ENCODE data around the gene EMSY. TPM values are rescaled to one million over a fixed set of nuclear protein-coding genes. Genes with fewer than 3 reads are reported as not detected.
"Not testable (repeated sequence)": the region's sequence is repeated elsewhere in the genome, so short reads cannot be mapped to it uniquely, and the experiment has no call there.

EMSY gene
- total RNA-seq, 1 donor from 2014 or later = 18.7 TPM

DNA sequence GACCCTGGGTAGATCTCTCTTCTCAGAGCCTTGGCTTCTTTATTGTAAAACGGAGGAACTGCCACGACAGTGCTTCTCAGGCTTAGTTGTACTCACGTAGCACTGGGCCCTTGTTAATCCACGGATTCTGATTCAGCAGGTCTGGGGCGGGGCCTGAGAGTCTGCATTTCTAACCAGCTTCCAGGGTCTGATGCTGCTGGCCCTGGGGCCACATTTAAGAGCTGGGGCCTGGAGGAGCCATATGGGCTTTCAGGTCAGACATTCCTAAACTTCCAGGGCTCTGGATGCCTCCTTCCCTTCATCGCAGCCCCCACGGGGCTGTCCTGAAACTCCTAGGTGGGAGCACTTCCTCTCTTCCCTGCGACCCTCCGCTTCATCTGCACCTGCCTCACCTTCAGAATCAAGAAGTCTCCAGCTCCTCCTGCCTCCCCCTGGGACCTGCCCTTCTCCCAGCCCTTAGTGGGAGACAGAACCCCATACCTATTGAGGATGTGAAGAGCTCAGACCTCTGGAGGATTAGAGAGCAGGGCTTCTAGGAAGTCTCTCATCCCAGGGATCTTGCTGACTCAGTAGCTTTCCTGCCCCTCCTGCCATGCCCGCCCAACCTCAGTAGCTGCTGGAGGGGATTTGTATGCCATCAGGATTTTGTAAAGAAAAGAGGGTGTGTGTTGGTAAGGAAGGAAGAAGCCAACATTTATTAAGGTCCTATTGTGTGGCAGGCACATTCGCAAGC lies 133.3 kb downstream of the EMSY start:
- no peak for DNase-seq
- TF ChIP-seq, protein P1, sequence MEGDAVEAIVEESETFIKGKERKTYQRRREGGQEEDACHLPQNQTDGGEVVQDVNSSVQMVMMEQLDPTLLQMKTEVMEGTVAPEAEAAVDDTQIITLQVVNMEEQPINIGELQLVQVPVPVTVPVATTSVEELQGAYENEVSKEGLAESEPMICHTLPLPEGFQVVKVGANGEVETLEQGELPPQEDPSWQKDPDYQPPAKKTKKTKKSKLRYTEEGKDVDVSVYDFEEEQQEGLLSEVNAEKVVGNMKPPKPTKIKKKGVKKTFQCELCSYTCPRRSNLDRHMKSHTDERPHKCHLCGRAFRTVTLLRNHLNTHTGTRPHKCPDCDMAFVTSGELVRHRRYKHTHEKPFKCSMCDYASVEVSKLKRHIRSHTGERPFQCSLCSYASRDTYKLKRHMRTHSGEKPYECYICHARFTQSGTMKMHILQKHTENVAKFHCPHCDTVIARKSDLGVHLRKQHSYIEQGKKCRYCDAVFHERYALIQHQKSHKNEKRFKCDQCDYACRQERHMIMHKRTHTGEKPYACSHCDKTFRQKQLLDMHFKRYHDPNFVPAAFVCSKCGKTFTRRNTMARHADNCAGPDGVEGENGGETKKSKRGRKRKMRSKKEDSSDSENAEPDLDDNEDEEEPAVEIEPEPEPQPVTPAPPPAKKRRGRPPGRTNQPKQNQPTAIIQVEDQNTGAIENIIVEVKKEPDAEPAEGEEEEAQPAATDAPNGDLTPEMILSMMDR (IDR thresholded peaks at IDR 0.05; ENCODE audit: borderline replicate concordance) = no peak

GRCh38 chr11:76578654-76579055 lies 133.8 kb downstream of the EMSY start:
- H3K9me3 ChIP-seq (replicated peaks) = no peaks in the 10 kb centered on the region
- intact Hi-C loops (cut with micrococcal nuclease) = no loop called here
- peak overlapping the region; percentile 86 for H3K27ac ChIP-seq (replicated peaks)
- TF ChIP-seq, protein P1 (IDR thresholded peaks at IDR 0.05; ENCODE audit: borderline replicate concordance) = no peak
- H3K4me3 ChIP-seq = peak overlapping the region; percentile 18
- no peaks in the 10 kb centered on the region for H3K27me3 ChIP-seq (ENCODE audit: low read depth)
- peaks cover 47% of the 10 kb centered on the region for H3K4me1 ChIP-seq
- H3K36me3 ChIP-seq = no peaks in the 10 kb centered on the region
- DNase-seq = peak; percentile 68

More for the DNA sequence above, 133.3 kb downstream of the EMSY start:
- Histone ChIP-seq H3K27me3 (ENCODE audit: low read depth) (no peaks in the 10 kb centered on the region), H3K36me3 (no peaks in the 10 kb centered on the region), H3K27ac (replicated peaks) (peak overlapping the region; percentile 86), H3K4me3 (peak overlapping the region; percentile 18), H3K9me3 (replicated peaks) (no peaks in the 10 kb centered on the region), H3K4me1 (peaks cover 47% of the 10 kb centered on the region)
- intact Hi-C loops (cut with micrococcal nuclease) = no loop called here

GRCh38 chr11:76579056-76579751 lies 134.4 kb downstream of the EMSY start:
- peak; percentile 63 for DNase-seq
- Histone ChIP-seq H3K4me1 (peaks cover 47% of the 10 kb centered on the region), H3K27me3 (ENCODE audit: low read depth) (no peaks in the 10 kb centered on the region), H3K36me3 (no peaks in the 10 kb centered on the region), H3K9me3 (replicated peaks) (no peaks in the 10 kb centered on the region), H3K27ac (replicated peaks) (peak overlapping the region; percentile 86), H3K4me3 (peak overlapping the region; percentile 18)
- intact Hi-C loops (cut with micrococcal nuclease) = no loop called here
- TF ChIP-seq, protein P1 (IDR thresholded peaks at IDR 0.05; ENCODE audit: borderline replicate concordance) = peak; percentile 53

DNA sequence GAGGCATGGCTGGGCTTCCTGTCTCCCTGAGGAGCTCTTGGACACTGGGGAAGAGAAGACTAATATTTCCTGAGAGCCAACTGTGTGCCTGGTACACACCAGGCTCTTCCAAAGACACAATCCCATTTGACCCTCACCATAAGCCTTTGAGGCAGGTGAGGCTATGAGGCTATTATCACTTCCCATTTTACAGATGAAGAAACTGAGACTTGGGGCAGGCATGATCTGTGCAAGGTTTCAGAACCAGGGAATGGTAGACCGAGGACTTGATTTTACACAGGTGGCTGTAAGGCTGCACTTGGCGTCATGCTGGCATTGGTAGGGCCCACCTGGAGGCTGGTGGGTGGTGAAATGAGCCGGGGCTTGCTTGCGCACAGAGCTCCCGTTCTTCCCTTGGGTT lies 134.9 kb downstream of the EMSY start:
- Histone ChIP-seq H3K27me3 (ENCODE audit: low read depth) (no peaks in the 10 kb centered on the region), H3K9me3 (replicated peaks) (no peaks in the 10 kb centered on the region), H3K27ac (replicated peaks) (peak overlapping the region; percentile 86), H3K4me1 (peaks cover 47% of the 10 kb centered on the region), H3K4me3 (no peak overlapping the region), H3K36me3 (no peaks in the 10 kb centered on the region)
- DNase-seq = no peak
- TF ChIP-seq, protein P1 (IDR thresholded peaks at IDR 0.05; ENCODE audit: borderline replicate concordance) = no peak
- intact Hi-C loops (cut with micrococcal nuclease) = no loop called here

GRCh38 chr11:76582471-76582870 lies 137.7 kb downstream of the EMSY start:
- Histone ChIP-seq H3K9me3 (replicated peaks) (peaks cover 10% of the 10 kb centered on the region), H3K4me1 (peaks cover 34% of the 10 kb centered on the region)
- H3K36me3 ChIP-seq; H3K27me3 ChIP-seq (ENCODE audit: low read depth); H3K4me3 ChIP-seq; H3K27ac ChIP-seq (replicated peaks); DNase-seq; intact Hi-C loops (cut with micrococcal nuclease): not testable (repeated sequence)
